Activated CD8-positive, alpha-beta T cell treated with anti-CD3 and anti-CD28 coated beads for 36 hours (primary cell): Measurements from ENCODE around the gene DCTN2. TPM values are rescaled to one million over a fixed set of nuclear protein-coding genes. Genes with fewer than 3 reads are reported as not detected.

Source experiments
- ATAC-seq: fragments of 200-7000 bp; cut with Tn5 transposase; one replicate; pipeline ENCODE4 v1.10.0; 2021; ENCODE audit warnings: mild to moderate bottlenecking, moderate library complexity
- CTCF ChIA-PET: fragments of 350-600 bp; sonication (Branson Sonifier 250); formaldehyde crosslinking; loops from one replicate; lab custom pipeline; 2021; ENCODE audit warnings: antibody characterized with exemption; lab: Charles Lee
- POLR2A ChIA-PET: fragments of 350-600 bp; sonication (Branson Sonifier 250); formaldehyde crosslinking; loops from one replicate; lab custom pipeline; 2021; ENCODE audit warnings: antibody characterized with exemption; lab: Charles Lee
- DNase-seq: peaks from one replicate; pipeline ENCODE4 v3.0.0-alpha.2; 2020
- H3K27ac Mint-ChIP-seq: one replicate; pipeline ENCODE4 v1.8.0; 2021; ENCODE audit warnings: mild to moderate bottlenecking, mixed read lengths
- H3K27me3 Mint-ChIP-seq: one replicate; pipeline ENCODE4 v1.8.0; 2021; ENCODE audit warnings: mixed read lengths
- H3K36me3 Mint-ChIP-seq: one replicate; pipeline ENCODE4 v1.8.0; 2021; ENCODE audit warnings: low read depth, mixed read lengths
- H3K4me1 Mint-ChIP-seq: one replicate; pipeline ENCODE4 v1.8.0; 2021; ENCODE audit warnings: low read depth, mixed read lengths
- H3K4me3 Mint-ChIP-seq: one replicate; pipeline ENCODE4 v1.8.0; 2021; ENCODE audit warnings: mild to moderate bottlenecking, moderate library complexity, mixed read lengths
- H3K9me3 Mint-ChIP-seq: one replicate; pipeline ENCODE4 v1.8.0; 2021; ENCODE audit warnings: mixed read lengths
- CTCF ChIP-seq: fragments of 200-600 bp; IDR thresholded peaks from one replicate; pipeline ENCODE4 v1.8.0; 2022; ENCODE audit warnings: antibody characterized with exemption, mild to moderate bottlenecking
- intact Hi-C: fragments of 100-400 bp; cut with micrococcal nuclease; formaldehyde crosslinking; loops from one replicate; pipeline ENCODE4 v1.10.0; 2022
- microRNA-seq: library from miRNA; unstranded; fragments of <30 nt; microRNA quantifications from one replicate; pipeline ENCODE4 v1.2.0, GENCODE V29; 2022; ENCODE audit warnings: borderline microRNAs expressed, borderline replicate concordance
- total RNA-seq, 2 experiments: library from RNA; stranded (reverse); gene quantifications; one replicate each; pipeline ENCODE4 v1.2.3, GENCODE V29; 2021

DCTN2 gene
- total RNA-seq, 2 experiments from 2014 or later = 66.2 to 68.6 TPM

- ChIA-PET POLR2A (interaction anchor here (0.9 to 6.4 kb wide), 3 partner anchors 11 to 33 kb away, joined by 4 to 50 read pairs (median 8); partner anchors contain the start of gene DDIT3), CTCF (interaction anchor here (1.0 kb wide), 2 partner anchors 9 to 30 kb away, joined by 3 to 5 read pairs; partner anchors contain the start of gene INHBE)
- H3K9me3 Mint-ChIP-seq = no peaks in the 10 kb centered on the region
- H3K4me1 Mint-ChIP-seq = peaks cover 36% of the 10 kb centered on the region
- H3K27ac Mint-ChIP-seq = no peak overlapping the region
- no peak overlapping the region for H3K4me3 Mint-ChIP-seq
- peaks cover 28% of the 10 kb centered on the region for H3K36me3 Mint-ChIP-seq
- intact Hi-C loops = no loop called here
- DNase-seq (no peak), ATAC-seq (no peak)
- no peak for TF ChIP-seq CTCF
- no peaks in the 10 kb centered on the region for H3K27me3 Mint-ChIP-seq
These were observed 61.3 kb downstream of the DCTN2 start for GRCh38 chr12:57485695-57486094.

GRCh38 chr12:57483466-57483865, 63.5 kb downstream of the DCTN2 start:
- DNase-seq (no peak), ATAC-seq (no peak)
- Mint-ChIP-seq H3K4me1 (peaks cover 40% of the 10 kb centered on the region), H3K4me3 (no peak overlapping the region), H3K9me3 (no peaks in the 10 kb centered on the region), H3K27me3 (no peaks in the 10 kb centered on the region), H3K27ac (peak overlapping the region; percentile 10), H3K36me3 (peaks cover 10% of the 10 kb centered on the region)
- ChIA-PET POLR2A (no interaction called here), CTCF (no interaction called here)
- intact Hi-C loops = no loop called here
- TF ChIP-seq CTCF = no peak

- POLR2A ChIA-PET = interaction anchor here (1.3 kb wide), 1 partner anchor 38 kb away, joined by 3 read pairs; no protein-coding TSS in a partner anchor
- intact Hi-C loops = no loop called here
- H3K4me3 Mint-ChIP-seq = no peak overlapping the region
These were observed 65.3 kb downstream of the DCTN2 start for GRCh38 chr12:57481671-57482070.

More at GRCh38 chr12:57481671-57482070, 65.3 kb downstream of the DCTN2 start:
- Mint-ChIP-seq H3K4me1 (peaks cover 44% of the 10 kb centered on the region), H3K9me3 (no peaks in the 10 kb centered on the region), H3K27me3 (no peaks in the 10 kb centered on the region), H3K27ac (peak overlapping the region; percentile 99), H3K36me3 (peaks cover 18% of the 10 kb centered on the region)
- ATAC-seq = no peak
- CTCF ChIA-PET = interaction anchor here (1.6 to 9.9 kb wide), 3 partner anchors 16 to 26 kb away, joined by 5 to 152 read pairs (median 10); partner anchors contain the start of gene GLI1
- DNase-seq = no peak
- no peak for TF ChIP-seq CTCF

Small RNA genes within 50 kb of the gene (microRNA-seq; reads per million reads assigned to microRNA genes)
- gene MIR616 (3.0 reads per million, percentile 4 among the genes with 10 or more reads in this experiment), gene MIR6758 (1.8 reads per million)

Other genes starting within 250 kb of the DCTN2 start
- gene R3HDM2, start 116.1 kb downstream of the DCTN2 start, total RNA-seq = 10 to 100 TPM; 33.2 to 44.0 TPM
- gene INHBC, start 112.4 kb downstream of the DCTN2 start, total RNA-seq = under 1 TPM in 1 of 2 experiments, not detected in 1; 0.16 TPM
- 1 to 10 TPM; 1.7 to 2.3 TPM for gene INHBE, start 91.9 kb downstream of the DCTN2 start, total RNA-seq
- gene GLI1, start 87.4 kb downstream of the DCTN2 start, total RNA-seq = under 1 TPM; 0.20 to 0.83 TPM
- gene ARHGAP9, start 67.3 kb downstream of the DCTN2 start, total RNA-seq = 100 to 1,000 TPM; 125 to 128 TPM
- gene MARS1, start 59.1 kb downstream of the DCTN2 start, total RNA-seq = 100 to 1,000 TPM; 343 to 345 TPM
- 10 to 100 TPM; 28.0 TPM for gene DDIT3, start 26.7 kb downstream of the DCTN2 start, total RNA-seq
- gene MBD6, start 24.4 kb downstream of the DCTN2 start, total RNA-seq = 10 to 100 TPM; 46.5 to 47.3 TPM
- gene KIF5A, start 2.9 kb upstream of the DCTN2 start, total RNA-seq = 1 to 10 TPM; 1.2 to 1.3 TPM
- 10 to 100 TPM; 10.7 to 12.3 TPM for gene PIP4K2C, start 44.0 kb upstream of the DCTN2 start, total RNA-seq
- gene DTX3, start 57.6 kb upstream of the DCTN2 start, total RNA-seq = 10 to 100 TPM; 13.7 to 15.1 TPM
- 1 to 10 TPM; 1.1 to 1.2 TPM for gene ARHGEF25, start 64.2 kb upstream of the DCTN2 start, total RNA-seq
- gene B4GALNT1, start 86.0 kb upstream of the DCTN2 start, total RNA-seq = 1 to 10 TPM in 1 of 2 experiments, under 1 TPM in 1; 0.61 to 1.4 TPM
- gene OS9, start 146.9 kb upstream of the DCTN2 start, total RNA-seq = 10 to 100 TPM; 53.0 to 56.3 TPM
- gene AGAP2, start 191.6 kb upstream of the DCTN2 start, total RNA-seq = 10 to 100 TPM; 22.4 TPM
- 1 to 10 TPM; 6.9 to 7.5 TPM for gene TSPAN31, start 197.8 kb upstream of the DCTN2 start, total RNA-seq
- 100 to 1,000 TPM; 218 to 221 TPM for gene CDK4, start 205.1 kb upstream of the DCTN2 start, total RNA-seq
- gene MARCHF9, start 207.9 kb upstream of the DCTN2 start, total RNA-seq = 10 to 100 TPM; 23.4 to 24.3 TPM
- gene CYP27B1, start 219.9 kb upstream of the DCTN2 start, total RNA-seq = 1 to 10 TPM; 7.6 to 7.9 TPM
- 10 to 100 TPM; 29.6 to 34.1 TPM for gene METTL1, start 224.9 kb upstream of the DCTN2 start, total RNA-seq
- gene EEF1AKMT3, start 225.4 kb upstream of the DCTN2 start, total RNA-seq = 1 to 10 TPM; 4.0 to 4.3 TPM
- 10 to 100 TPM; 46.3 to 47.3 TPM for gene TSFM, start 235.6 kb upstream of the DCTN2 start, total RNA-seq